Body of pancreas (tissue), 4 donors: Measurements from ENCODE around the gene EEPD1. TPM values are rescaled to one million over a fixed set of nuclear protein-coding genes. Genes with fewer than 3 reads are reported as not detected.

Source experiments
- ATAC-seq: fragments of 150-250 bp; one replicate; pipeline ENCODE4 v1.9.1; 2016
- DNase-seq, 4 donors: peaks; one replicate each; pipeline ENCODE4 v3.0.0-alpha.2; 2019
- H3K27ac ChIP-seq, 4 donors: fragments of 200-600 bp; sonication (generic); 1 replicate in 3 of 4; 2 replicates in 1 of 4; pipeline versions ENCODE4 v1.5.1 to v1.6.1; 2016 to 2019; ENCODE audit warnings: mild to moderate bottlenecking in 1 of 4, mixed read lengths in 1 of 4, moderate library complexity in 1 of 4
- H3K27me3 ChIP-seq, 2 donors: fragments of 200-600 bp; sonication (generic); one replicate each; pipeline ENCODE4 v1.6.0; 2016; ENCODE audit warnings: mild to moderate bottlenecking in 1 of 2
- H3K36me3 ChIP-seq, 2 donors: fragments of 200-600 bp; sonication (generic); replicated peaks in 1 of 2; 2 replicates each; pipeline ENCODE4 v1.5.1; 2016; ENCODE audit warnings: low read depth in 2 of 2; ENCODE audit not compliant: insufficient read depth in 1 of 2
- H3K4me1 ChIP-seq: fragments of 200-600 bp; sonication (generic); one replicate; pipeline ENCODE4 v1.6.0; 2016
- H3K4me3 ChIP-seq, 2 donors: fragments of 200-600 bp; sonication (generic); 1 replicate in 1 of 2; 2 replicates in 1 of 2; pipeline ENCODE4 v1.5.1; 2016 to 2019
- H3K9me3 ChIP-seq, 3 donors: fragments of 200-600 bp; sonication (generic); 1 replicate in 2 of 3; 2 replicates in 1 of 3; pipeline ENCODE4 v1.5.1; 2016
- CTCF ChIP-seq, 7 experiments: fragments of 450-650 bp in 4 of 7; fragments of 200-600 bp in 3 of 7; sonication (generic) in 3 of 7; IDR thresholded peaks; one replicate each; pipeline ENCODE4 v1.5.1; 2016 to 2019; ENCODE audit warnings: antibody characterized with exemption in 7 of 7
- POLR2A ChIP-seq, 3 donors: fragments of 450-650 bp; IDR thresholded peaks; one replicate each; pipeline ENCODE4 v1.6.1; 2016; ENCODE audit warnings: antibody characterized with exemption in 3 of 3, mild to moderate bottlenecking in 2 of 3
- WGBS, 2 donors: methylation state at CpG; one replicate each; pipeline ENCODE4 v1.1.5; 2017; 5-methylcytosine and 5-hydroxymethylcytosine counted together
- intact Hi-C: fragments of 100-400 bp; cut with DNase I; formaldehyde crosslinking; loops from one replicate; pipeline ENCODE4 v1.15.1; 2023
- total RNA-seq, 2 donors: library from RNA; depleted of rRNA; stranded (reverse); fragments of >200 nt; gene quantifications; one replicate each; pipeline ENCODE4 v1.1.0, GENCODE V29; 2016

The EEPD1 gene
- total RNA-seq, 2 donors from 2014 or later = 13.5 to 24.1 TPM

- no peaks in the 10 kb centered on the region for H3K4me1 ChIP-seq
- intact Hi-C loops = no loop called here
- no peak for ATAC-seq
- WGBS, 2 donors = 70 to 75% methylated on average over 4 to 6 of the region's 6 CpGs
- H3K36me3 ChIP-seq = no peaks in the 10 kb centered on the region
- H3K27me3 ChIP-seq = no peaks in the 10 kb centered on the region
- H3K27ac ChIP-seq = no peak overlapping the region
- H3K9me3 ChIP-seq = no peaks in the 10 kb centered on the region
- H3K4me3 ChIP-seq = no peak overlapping the region
- TF ChIP-seq CTCF (IDR thresholded peaks at IDR 0.05) (no peak), POLR2A (IDR thresholded peaks at IDR 0.05) (no peak)
- DNase-seq = peak in 2 of 4 donors; percentile 24 to 64
Measured at GRCh38 chr7:36109013-36109627, 43.9 kb upstream of the EEPD1 start.

DNA sequence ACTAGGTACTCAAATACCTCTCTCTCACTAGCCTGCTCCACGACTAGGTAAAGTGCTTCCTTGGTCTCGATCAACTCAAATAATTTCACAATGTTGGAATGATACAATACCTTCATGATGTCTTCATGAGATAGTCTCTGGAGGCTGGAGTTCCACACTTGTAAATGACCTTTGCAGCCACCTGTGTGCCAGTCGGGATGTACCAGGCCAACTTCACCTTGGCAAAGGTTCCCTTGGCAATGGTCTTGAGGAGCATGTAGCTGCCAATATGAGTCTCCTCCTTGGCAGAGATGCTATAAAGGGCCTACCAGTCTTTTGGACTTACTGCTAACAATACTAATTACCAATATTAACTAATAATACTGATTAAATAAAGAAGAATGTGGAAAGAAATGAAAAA, 42.5 kb upstream of the EEPD1 start:
- H3K36me3 ChIP-seq = no peaks in the 10 kb centered on the region
- no peak for DNase-seq
- WGBS, 2 donors = 80 to 85% methylated on average over 3 of the region's 3 CpGs
- no peak overlapping the region for H3K4me3 ChIP-seq
- TF ChIP-seq CTCF (IDR thresholded peaks at IDR 0.05) = no peak
- TF ChIP-seq POLR2A (IDR thresholded peaks at IDR 0.05) = no peak
- no peaks in the 10 kb centered on the region for H3K9me3 ChIP-seq
- no peaks in the 10 kb centered on the region for H3K4me1 ChIP-seq
- H3K27ac ChIP-seq = no peak overlapping the region
- intact Hi-C loops = no loop called here
- ATAC-seq = no peak
- no peaks in the 10 kb centered on the region for H3K27me3 ChIP-seq

- TF ChIP-seq CTCF (IDR thresholded peaks at IDR 0.05) = no peak
- no peak for TF ChIP-seq POLR2A (IDR thresholded peaks at IDR 0.05)
- 58 to 81% methylated on average over 2 of the region's 2 CpGs for WGBS, 2 donors
- Histone ChIP-seq H3K27me3 (no peaks in the 10 kb centered on the region), H3K4me3 (no peak overlapping the region), H3K36me3 (no peaks in the 10 kb centered on the region), H3K27ac (no peak overlapping the region), H3K9me3 (no peaks in the 10 kb centered on the region), H3K4me1 (peaks cover 9% of the 10 kb centered on the region)
- ATAC-seq (no peak), DNase-seq (no peak)
- intact Hi-C loops = no loop called here
Measured at GRCh38 chr7:36112969-36113368, 40.1 kb upstream of the EEPD1 start.

GRCh38 chr7:36114355-36114754, 38.7 kb upstream of the EEPD1 start:
- Histone ChIP-seq H3K9me3 (no peaks in the 10 kb centered on the region), H3K27me3 (no peaks in the 10 kb centered on the region), H3K4me3 (no peak overlapping the region), H3K27ac (no peak overlapping the region), H3K4me1 (peaks cover 13% of the 10 kb centered on the region), H3K36me3 (no peaks in the 10 kb centered on the region)
- TF ChIP-seq POLR2A (IDR thresholded peaks at IDR 0.05) (no peak), CTCF (IDR thresholded peaks at IDR 0.05) (no peak)
- DNase-seq (no peak), ATAC-seq (no peak)
- WGBS, 2 donors = 80 to 85% methylated on average over 1 of the region's 1 CpG
- intact Hi-C loops = no loop called here
